ENCODE results near the gene DIP2C.

The DIP2C gene

GRCh38 chr10:396535-397220 lies 292.8 kb downstream of the DIP2C start:
- DNase-seq, result no peak

- no peak for DNase-seq
Observed at GRCh38 chr10:396107-396506, 293.4 kb downstream of the DIP2C start.

DNA sequence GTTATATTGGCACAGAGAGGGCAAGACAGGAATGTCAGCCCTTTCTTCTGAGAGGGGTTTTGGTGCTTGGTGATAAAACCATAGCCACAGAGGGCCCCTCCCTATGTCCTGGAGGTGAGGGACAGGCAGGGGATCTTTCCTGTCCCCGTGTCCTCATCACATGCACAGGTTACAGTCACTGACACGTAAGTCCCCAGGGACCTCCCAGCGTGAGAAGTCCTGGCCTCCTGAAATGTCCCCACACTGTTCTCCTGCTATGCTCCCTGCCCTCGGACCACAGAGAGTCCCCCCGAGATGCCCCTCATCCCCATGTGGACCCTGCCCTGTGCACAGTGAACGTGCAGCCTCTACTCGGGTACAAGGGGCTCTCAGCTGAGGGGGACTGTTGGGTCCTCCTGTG lies 293.8 kb downstream of the DIP2C start:
- DNase-seq, result no peak

GRCh38 chr10:394439-395101 lies 294.9 kb downstream of the DIP2C start:
- peak; percentile 23 for DNase-seq

GRCh38 chr10:393787-394438 lies 295.6 kb downstream of the DIP2C start:
- no peak for DNase-seq

- no peak for DNase-seq
Observed at GRCh38 chr10:393106-393745, 296.2 kb downstream of the DIP2C start.

DNA sequence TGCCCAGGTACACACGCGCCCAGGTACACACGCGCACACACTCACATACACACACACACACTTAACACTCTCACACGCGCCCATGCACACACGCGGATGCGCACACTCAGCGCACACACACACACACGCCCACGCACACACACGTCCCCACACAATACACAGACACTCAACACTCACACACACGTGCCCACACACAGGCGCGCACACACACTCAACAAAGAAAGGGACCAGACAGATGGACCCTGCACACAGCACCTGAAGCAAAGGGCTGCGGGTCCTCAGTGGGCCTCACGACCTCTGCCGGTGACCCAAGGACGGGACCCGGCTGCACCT lies 296.8 kb downstream of the DIP2C start:
- DNase-seq, result no peak

GRCh38 chr10:391847-392704 lies 297.4 kb downstream of the DIP2C start:
- no peak for DNase-seq

DNA sequence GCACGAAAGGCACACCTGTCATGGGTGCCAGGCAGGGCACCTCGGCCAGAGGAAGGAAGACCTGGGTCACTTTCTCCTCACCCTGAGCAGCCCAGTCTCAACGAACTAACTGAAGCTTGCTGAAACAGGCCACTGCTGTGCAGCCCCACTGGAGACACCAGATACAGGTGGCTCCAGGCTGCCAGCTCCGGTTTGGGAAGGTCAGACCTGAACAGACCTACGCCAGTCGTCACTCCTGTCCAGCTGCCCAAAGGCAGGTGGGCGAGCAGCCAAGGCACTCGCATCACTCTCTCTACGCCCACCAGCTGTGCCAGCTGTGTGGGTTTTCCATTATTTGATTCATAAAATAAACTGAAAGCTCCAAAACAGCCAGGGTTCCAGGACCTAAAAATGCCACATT lies 298.2 kb downstream of the DIP2C start:
- DNase-seq, result no peak

DNA sequence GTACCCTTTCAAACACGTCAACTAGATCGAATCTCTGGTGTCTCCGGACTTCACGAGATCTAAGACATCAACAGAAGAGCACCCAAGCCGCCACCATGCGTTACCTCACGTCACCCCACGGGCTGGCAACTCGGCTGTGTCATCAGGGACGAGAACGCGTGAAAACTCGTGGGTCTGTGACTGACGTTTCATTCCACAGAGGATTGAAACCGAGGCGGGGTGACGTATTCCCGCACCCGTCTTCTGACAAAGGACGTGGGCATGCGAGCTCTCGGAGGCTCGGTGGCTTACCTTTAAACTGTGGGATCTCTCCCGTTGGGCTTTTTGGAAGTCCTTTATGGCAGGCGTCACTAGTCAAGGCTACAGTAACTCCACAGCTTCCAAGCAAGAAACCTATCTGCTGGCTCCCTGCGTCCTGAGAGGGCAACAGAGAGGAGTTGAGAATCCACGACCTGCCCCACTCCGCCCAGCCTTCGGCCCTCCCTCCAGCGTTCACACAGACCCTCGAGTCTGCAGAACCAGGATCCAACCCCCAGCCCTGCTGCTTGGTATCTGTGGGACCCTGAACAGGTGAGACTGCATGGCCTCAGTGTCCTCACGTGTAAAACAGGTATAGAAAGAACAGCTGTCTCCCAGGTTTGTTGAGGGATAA lies 298.9 kb downstream of the DIP2C start:
- no peak for DNase-seq

DNA sequence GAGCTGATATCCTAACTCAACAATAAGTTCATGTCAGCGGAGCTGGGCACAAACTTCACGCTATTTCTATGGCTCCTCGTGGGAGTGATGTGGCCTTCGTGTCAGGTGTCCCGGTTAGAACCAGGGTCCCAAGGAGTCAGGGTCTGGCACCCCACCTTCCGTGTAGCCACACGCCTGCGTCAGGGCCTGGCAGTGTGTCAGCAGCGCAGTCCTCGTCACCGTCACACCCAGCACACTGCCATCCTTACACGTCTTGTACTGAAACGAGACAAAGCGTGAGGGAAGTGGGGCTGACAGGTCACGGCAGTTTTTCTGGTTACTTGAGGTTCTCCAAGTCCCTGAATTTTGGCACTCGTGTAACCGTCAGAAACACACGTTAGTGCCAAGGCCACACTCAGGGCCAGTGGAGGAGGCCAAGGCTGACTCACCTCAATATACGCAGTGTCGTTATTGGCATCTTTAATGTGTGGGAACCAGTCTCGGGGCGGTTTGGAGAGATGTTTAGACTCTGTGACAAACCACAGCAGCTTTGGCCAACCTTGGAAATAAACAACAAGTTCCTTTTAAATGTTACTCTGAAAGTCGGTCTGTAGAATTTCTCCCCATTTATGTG lies 299.5 kb downstream of the DIP2C start:
- DNase-seq, result no peak

- no peak for DNase-seq
Observed at GRCh38 chr10:389261-389790, 300.1 kb downstream of the DIP2C start.

- DNase-seq, result no peak
Observed at GRCh38 chr10:388661-389045, 300.8 kb downstream of the DIP2C start.

DNA sequence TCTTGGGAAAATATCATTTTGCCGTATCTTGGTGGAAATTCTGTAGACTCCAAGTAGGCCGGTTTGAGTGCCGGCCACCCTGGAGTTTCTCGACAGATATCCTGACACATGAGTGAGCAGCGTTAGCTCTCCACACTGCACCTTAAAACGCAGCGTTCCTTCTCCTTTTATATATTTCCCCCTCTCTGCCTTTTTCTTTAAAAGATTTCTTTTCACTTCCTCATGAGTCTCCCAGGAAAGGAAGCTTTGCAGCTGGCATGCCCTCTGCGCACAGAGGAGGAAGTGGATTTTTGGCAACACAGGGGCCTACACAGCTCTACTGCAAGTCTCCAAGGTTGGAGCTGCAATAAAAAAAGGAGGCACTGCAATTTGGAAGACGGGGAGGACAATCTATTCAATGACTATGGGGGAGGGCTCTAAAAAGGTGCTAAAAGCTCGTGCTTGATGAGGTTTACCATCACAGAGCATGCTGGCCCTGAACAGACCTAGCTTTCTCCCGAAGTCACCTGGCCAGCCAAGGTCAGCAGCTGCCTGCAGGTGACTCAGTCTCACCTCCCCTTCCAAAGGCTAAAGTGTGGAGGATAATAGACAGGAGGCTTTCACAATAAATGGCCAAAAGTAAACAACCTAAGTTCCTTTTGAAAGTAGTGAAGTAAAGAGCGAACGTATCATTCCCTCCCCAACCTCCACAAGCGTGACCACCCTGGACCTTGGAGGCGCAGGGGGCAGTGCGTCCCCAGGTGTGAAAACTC lies 301.4 kb downstream of the DIP2C start:
- peak; percentile 8 for DNase-seq

DNA sequence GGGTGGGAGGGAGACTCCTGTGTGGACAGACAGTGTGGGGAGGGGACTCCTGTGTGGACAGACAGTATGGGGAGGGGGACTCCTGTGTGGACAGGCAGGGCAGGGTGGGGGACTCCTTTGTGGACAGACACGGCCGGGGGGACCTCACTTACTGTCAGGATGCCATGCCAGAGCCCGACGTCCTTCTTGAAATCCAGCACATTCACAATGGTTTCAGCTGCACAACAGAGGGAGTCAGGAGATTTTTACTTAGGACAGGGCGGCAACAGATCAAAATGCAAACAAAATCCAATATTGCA lies 301.9 kb downstream of the DIP2C start:
- no peak for DNase-seq

DNA sequence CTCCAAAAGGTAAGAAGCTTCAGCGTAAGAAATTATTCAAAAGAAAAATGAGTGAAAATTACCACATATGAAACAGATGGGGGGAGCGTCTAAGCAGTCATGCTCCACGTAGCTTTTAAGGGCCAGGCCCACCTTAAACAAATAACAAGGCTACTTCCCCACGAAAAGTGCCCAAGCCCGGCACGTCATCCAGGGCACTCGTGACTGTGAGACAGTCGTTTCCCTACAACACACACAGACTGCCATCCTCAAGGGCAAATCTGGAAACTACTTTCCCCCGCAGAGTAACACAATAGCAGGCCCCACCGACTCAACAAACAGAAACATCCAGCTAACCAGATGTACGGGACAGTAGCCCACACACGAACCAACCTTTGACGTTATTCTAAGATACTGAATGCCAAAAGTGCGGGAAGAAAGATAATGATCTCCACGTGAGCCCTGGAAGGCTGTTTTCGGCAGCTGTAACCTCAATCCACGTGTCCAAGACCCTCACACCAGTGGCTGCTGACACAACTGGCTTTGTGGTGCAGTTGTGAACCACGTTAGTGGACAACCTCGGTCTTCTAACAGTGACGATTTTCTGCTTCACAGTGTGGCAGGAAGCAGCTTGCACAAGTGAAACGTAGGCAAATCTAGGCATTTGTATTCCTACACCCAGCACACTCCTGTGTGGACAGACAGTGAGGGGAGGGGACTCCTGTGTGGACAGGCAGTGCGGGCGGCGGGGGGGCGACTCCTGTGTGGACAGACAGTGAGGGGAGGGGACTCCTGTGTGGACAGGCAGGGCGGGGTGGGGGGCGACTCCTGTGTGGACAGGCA lies 302.5 kb downstream of the DIP2C start:
- no peak for DNase-seq

DNA sequence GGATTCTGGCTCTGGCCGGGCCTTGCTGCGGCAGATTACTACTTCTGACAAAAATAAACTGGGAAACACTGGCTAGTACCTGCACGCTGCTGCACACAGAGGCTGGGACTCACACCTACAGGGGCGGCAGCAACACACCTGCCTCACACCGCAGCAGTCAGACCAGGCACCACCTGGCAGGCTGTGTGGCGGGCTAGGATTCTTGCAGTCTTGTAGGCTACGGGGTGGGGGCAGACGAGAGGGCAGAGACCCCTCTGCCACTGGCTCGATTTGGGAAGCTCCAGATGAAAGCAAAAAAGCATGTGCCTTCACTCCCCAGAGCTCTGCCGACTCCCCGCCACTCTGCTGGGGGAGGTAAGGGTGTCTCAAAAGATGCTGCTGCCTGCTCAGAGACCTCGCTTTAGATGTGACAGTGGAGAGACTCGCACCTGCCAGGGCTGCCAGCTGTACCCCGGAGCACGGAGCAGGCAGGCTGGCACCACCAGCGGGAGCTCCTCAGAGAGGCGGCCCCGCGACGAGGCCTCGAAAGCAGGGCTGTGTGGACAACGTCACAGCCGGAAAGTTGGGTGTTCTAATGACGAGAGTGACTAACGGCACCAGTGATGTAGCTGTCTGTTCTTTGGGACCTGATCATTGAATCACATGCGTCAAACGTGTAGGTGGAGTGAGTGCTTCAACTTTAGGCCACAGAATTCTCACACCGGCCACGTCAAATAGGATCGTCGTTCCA lies 303.7 kb downstream of the DIP2C start:
- DNase-seq, result no peak

DNA sequence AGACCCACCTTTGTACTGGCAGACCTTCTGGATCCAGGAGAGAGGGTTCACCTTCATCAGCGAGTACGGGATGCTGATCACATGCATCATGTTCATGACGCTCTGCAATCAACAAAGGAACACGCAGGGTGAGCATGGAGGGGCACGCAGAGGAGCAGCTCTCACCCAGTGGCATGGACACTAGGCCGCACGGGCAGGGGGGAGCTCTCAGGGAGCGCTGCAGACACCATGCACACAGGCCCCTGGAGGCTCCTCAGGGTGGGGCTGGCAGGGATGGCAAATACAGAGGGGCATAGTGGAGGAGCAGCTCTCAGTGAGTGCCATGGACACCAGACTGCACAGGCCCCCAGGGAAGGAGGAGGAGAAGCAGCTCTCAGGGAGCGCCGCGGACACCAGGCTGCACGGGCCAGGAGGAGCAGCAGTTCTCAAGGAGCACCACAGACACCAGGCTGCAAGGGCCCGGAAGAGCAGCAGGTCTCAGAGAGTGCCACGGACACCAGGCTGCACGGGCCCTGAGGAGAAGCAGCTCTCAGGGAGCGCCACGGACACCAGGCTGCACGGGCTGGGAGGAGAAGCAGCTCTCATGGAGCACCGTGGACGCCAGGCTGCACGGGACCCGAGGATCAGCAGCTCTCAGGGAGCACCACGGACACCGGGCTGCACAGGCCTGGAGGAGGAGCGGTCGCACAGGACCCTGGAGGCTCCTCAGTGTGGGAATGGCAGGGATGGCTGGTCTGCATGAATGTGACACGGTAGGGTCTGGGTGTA lies 304.7 kb downstream of the DIP2C start:
- no peak for DNase-seq

DNA sequence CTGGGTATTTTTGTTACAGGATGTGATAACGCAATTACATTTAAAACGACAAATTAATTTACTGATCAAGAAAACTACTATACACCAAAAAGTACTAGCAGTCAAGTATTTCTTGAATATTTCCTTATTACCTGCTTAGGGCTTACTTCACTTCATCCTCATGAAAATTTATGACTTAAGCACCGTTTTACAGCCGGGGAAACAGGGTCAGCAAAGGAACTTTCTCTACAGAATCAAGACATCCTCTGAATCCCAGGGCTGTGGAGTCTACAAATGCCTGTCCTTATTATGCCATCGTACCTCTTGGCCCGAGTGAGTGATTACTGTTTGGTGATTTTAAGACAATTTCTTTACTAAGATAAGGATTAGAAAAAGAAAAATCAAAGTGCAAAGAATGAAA lies 305.9 kb downstream of the DIP2C start:
- no peak for DNase-seq
